H1 (cell line): ENCODE results near the gene CRACDL. TPM values are rescaled to one million over a fixed set of nuclear protein-coding genes. Genes with fewer than 3 reads are reported as not detected.

Experiments used
- CTCF ChIA-PET: fragments of 300-600 bp; sonication (Branson Sonifier 250); formaldehyde crosslinking; loops from one replicate; lab custom pipeline; 2021; ENCODE audit not compliant: partially characterized antibody; lab: Charles Lee
- POLR2A ChIA-PET: fragments of 300-600 bp; sonication (Branson Sonifier 250); formaldehyde crosslinking; loops from one replicate; lab custom pipeline; 2021; ENCODE audit warnings: inconsistent platforms; ENCODE audit not compliant: partially characterized antibody; lab: Charles Lee
- DNase-seq, 2 experiments: peaks; one replicate each; pipeline versions ENCODE4 v3.0.0 to v3.0.0-alpha.2; 2010 to 2022; ENCODE audit warnings: low spot score in 2 of 2, low read depth in 1 of 2, mixed read lengths in 1 of 2
- FAIRE-seq: peaks from 2 replicates; lab custom pipeline; 2011; peaks lifted over from hg19 to GRCh38; lab: Jason Lieb, UNC
- H2AFZ ChIP-seq: 2 replicates; pipeline ENCODE4 v1.8.1; 2012; ENCODE audit warnings: low read length, inconsistent platforms
- H2AK5ac ChIP-seq: 2 replicates; pipeline ENCODE4 v1.6.1; 2013; ENCODE audit warnings: low read depth, low read length
- H2BK120ac ChIP-seq: replicated peaks from 2 replicates; pipeline ENCODE3; 2013; ENCODE audit warnings: low read depth, low read length, inconsistent platforms
- H2BK12ac ChIP-seq: 2 replicates; pipeline ENCODE4 v1.6.1; 2013; ENCODE audit warnings: low read depth, low read length
- H2BK15ac ChIP-seq: 2 replicates; pipeline ENCODE4 v1.6.1; 2013; ENCODE audit warnings: low read length
- H2BK20ac ChIP-seq: 2 replicates; pipeline ENCODE4 v1.6.1; 2013; ENCODE audit warnings: low read length
- H2BK5ac ChIP-seq: 2 replicates; pipeline ENCODE4 v1.6.1; 2013; ENCODE audit warnings: low read depth, low read length
- H3K14ac ChIP-seq: 2 replicates; pipeline ENCODE4 v1.6.1; 2013; ENCODE audit warnings: inconsistent platforms; ENCODE audit not compliant: insufficient read length
- H3K18ac ChIP-seq: 2 replicates; pipeline ENCODE4 v1.6.1; 2013; ENCODE audit warnings: low read length; ENCODE audit errors: extremely low read depth
- H3K23ac ChIP-seq: 2 replicates; pipeline ENCODE4 v1.6.1; 2013; ENCODE audit warnings: inconsistent platforms; ENCODE audit not compliant: insufficient read length
- H3K23me2 ChIP-seq: 2 replicates; pipeline ENCODE4 v1.6.1; 2013; ENCODE audit warnings: low read depth, low read length
- H3K27ac ChIP-seq: 2 replicates; pipeline ENCODE4 v1.6.1; 2011; ENCODE audit warnings: low read depth, low read length, inconsistent platforms
- H3K27me3 ChIP-seq, 4 experiments: replicated peaks in 1 of 4; 1 replicate in 1 of 4; 2 replicates in 3 of 4; pipeline versions ENCODE4 v1.6.1 to v1.8.1; 2011 to 2013; ENCODE audit warnings: low read length in 3 of 4, mild to moderate bottlenecking in 3 of 4, inconsistent platforms in 2 of 4, mixed read lengths in 2 of 4, moderate library complexity in 1 of 4; ENCODE audit not compliant: control insufficient read depth in 3 of 4, insufficient read depth in 3 of 4; ENCODE audit errors: extremely low read depth in 1 of 4
- H3K36me3 ChIP-seq, 4 experiments: 2 replicates each; pipeline versions ENCODE4 v1.6.1 to v1.8.1; 2011 to 2013; ENCODE audit warnings: mild to moderate bottlenecking in 4 of 4, low read length in 3 of 4, moderate library complexity in 2 of 4, control low read depth in 1 of 4, inconsistent platforms in 1 of 4; ENCODE audit not compliant: insufficient read depth in 4 of 4, control insufficient read depth in 2 of 4
- H3K4ac ChIP-seq: replicated peaks from 2 replicates; pipeline ENCODE3; 2013; ENCODE audit warnings: low read length, low read depth, mixed read lengths, inconsistent platforms; ENCODE audit not compliant: insufficient read length
- H3K4me1 ChIP-seq, 4 experiments: replicated peaks in 1 of 4; 1 replicate in 1 of 4; 2 replicates in 3 of 4; pipeline versions ENCODE4 v1.6.1 to v1.8.1; 2011 to 2013; ENCODE audit warnings: low read length in 3 of 4, inconsistent platforms in 2 of 4, mixed read lengths in 1 of 4; ENCODE audit not compliant: insufficient read depth in 4 of 4, control insufficient read depth in 3 of 4
- H3K4me2 ChIP-seq, 2 experiments: 2 replicates each; pipeline versions ENCODE4 v1.6.1 to v1.8.1; 2011 to 2013; ENCODE audit warnings: low read depth in 2 of 2, low read length in 2 of 2, control low read depth in 1 of 2, inconsistent platforms in 1 of 2, mild to moderate bottlenecking in 1 of 2; ENCODE audit not compliant: insufficient read depth in 1 of 2
- H3K4me3 ChIP-seq, 4 experiments: fragments of 200-600, 300-600 bp in 1 of 4; sonication (generic), shearing (Covaris generic), sonication (Bioruptor Twin) in 1 of 4; 2 replicates each; pipeline versions ENCODE4 v1.5.1 to v1.8.1; 2011 to 2016; ENCODE audit warnings: low read length in 4 of 4, low read depth in 3 of 4, control low read depth in 2 of 4, inconsistent platforms in 2 of 4, mild to moderate bottlenecking in 2 of 4, mixed read lengths in 1 of 4, moderate library complexity in 1 of 4; ENCODE audit not compliant: insufficient read depth in 2 of 4; ENCODE audit errors: extremely low read depth in 1 of 4
- H3K56ac ChIP-seq: replicated peaks from 2 replicates; pipeline ENCODE3; 2013; ENCODE audit warnings: low read depth, mild to moderate bottlenecking, mixed read lengths, low read length, inconsistent platforms; ENCODE audit not compliant: insufficient read length
- H3K79me1 ChIP-seq: 2 replicates; pipeline ENCODE4 v1.6.1; 2013; ENCODE audit warnings: low read depth, low read length, control low read depth
- H3K79me2 ChIP-seq, 2 experiments: 2 replicates each; pipeline versions ENCODE4 v1.6.1 to v1.8.1; 2012 to 2013; ENCODE audit warnings: low read length in 2 of 2, mild to moderate bottlenecking in 2 of 2, inconsistent platforms in 1 of 2; ENCODE audit not compliant: insufficient read depth in 2 of 2, control insufficient read depth in 1 of 2
- H3K9ac ChIP-seq, 4 experiments: replicated peaks in 1 of 4; 1 replicate in 1 of 4; 2 replicates in 3 of 4; pipeline versions ENCODE4 v1.6.1 to v1.8.1; 2011 to 2013; ENCODE audit warnings: low read depth in 3 of 4, low read length in 3 of 4, control low read depth in 2 of 4, mild to moderate bottlenecking in 2 of 4, moderate library complexity in 2 of 4, inconsistent platforms in 1 of 4; ENCODE audit errors: extremely low read depth in 1 of 4
- H3K9me3 ChIP-seq, 2 experiments: 2 replicates each; pipeline versions ENCODE4 v1.6.1 to v1.8.1; 2012 to 2013; ENCODE audit warnings: mild to moderate bottlenecking in 2 of 2, moderate library complexity in 2 of 2, control low read depth in 1 of 2, inconsistent platforms in 1 of 2, low read depth in 1 of 2, low read length in 1 of 2, mixed read lengths in 1 of 2; ENCODE audit not compliant: insufficient read depth in 2 of 2
- H4K20me1 ChIP-seq, 2 experiments: replicated peaks in 1 of 2; 2 replicates each; pipeline versions ENCODE3 to v1.8.1; 2011 to 2013; ENCODE audit warnings: inconsistent platforms in 2 of 2, low read length in 2 of 2, mild to moderate bottlenecking in 1 of 2; ENCODE audit not compliant: insufficient read depth in 2 of 2, control insufficient read depth in 1 of 2
- H4K5ac ChIP-seq: 2 replicates; pipeline ENCODE4 v1.6.1; 2013; ENCODE audit warnings: low read length, low read depth, mixed read lengths, inconsistent platforms; ENCODE audit not compliant: insufficient read length
- H4K8ac ChIP-seq: 2 replicates; pipeline ENCODE4 v1.8.0; 2013; ENCODE audit warnings: mild to moderate bottlenecking, moderate library complexity, low read length, inconsistent platforms; ENCODE audit not compliant: insufficient read depth; ENCODE audit errors: extremely low read depth
- H4K91ac ChIP-seq: replicated peaks from 2 replicates; pipeline ENCODE3; 2013; ENCODE audit warnings: low read length, mixed read lengths, inconsistent platforms; ENCODE audit not compliant: insufficient read length
- ASH2L ChIP-seq: fragments of 200-600, 300-600 bp; sonication (generic); IDR thresholded peaks from one replicate; pipeline ENCODE4 v1.7.1; 2017; ENCODE audit warnings: low read length
- BACH1 ChIP-seq: IDR thresholded peaks from 2 replicates; pipeline ENCODE4 v1.6.1; 2012; ENCODE audit warnings: low read length, improper control_type of control experiment
- CEBPB ChIP-seq: IDR thresholded peaks from 2 replicates; pipeline ENCODE4 v1.6.1; 2012; ENCODE audit warnings: low read depth, low read length
- CREB1 ChIP-seq: IDR thresholded peaks from 2 replicates; pipeline ENCODE4 v1.6.1; 2012; ENCODE audit warnings: inconsistent platforms
- GTF2F1 ChIP-seq: IDR thresholded peaks from 2 replicates; pipeline ENCODE4 v1.6.1; 2012; ENCODE audit warnings: low read depth, low read length, improper control_type of control experiment, borderline replicate concordance
- JUND ChIP-seq: IDR thresholded peaks from 2 replicates; pipeline ENCODE4 v1.6.1; 2011; ENCODE audit warnings: mild to moderate bottlenecking, improper control_type of control experiment, low read length
- NRF1 ChIP-seq: IDR thresholded peaks from 2 replicates; pipeline ENCODE4 v1.6.1; 2011; ENCODE audit warnings: mild to moderate bottlenecking, low read depth, low read length, improper control_type of control experiment
- POLR2A ChIP-seq, 2 experiments: IDR thresholded peaks; 1 replicate in 1 of 2; 2 replicates in 1 of 2; pipeline ENCODE4 v1.6.1; 2011; ENCODE audit warnings: low read depth in 2 of 2, low read length in 2 of 2, mild to moderate bottlenecking in 2 of 2; ENCODE audit errors: control extremely low read depth in 1 of 2
- POU5F1 ChIP-seq: IDR thresholded peaks from 2 replicates; pipeline ENCODE4 v1.6.1; 2011; ENCODE audit warnings: low read depth, mild to moderate bottlenecking, low read length, moderate library complexity
- RFX5 ChIP-seq: IDR thresholded peaks from 2 replicates; pipeline ENCODE4 v1.6.1; 2011; ENCODE audit warnings: low read depth, low read length, improper control_type of control experiment, borderline replicate concordance
- RNF2 ChIP-seq: fragments of 200-900, 300-1000 bp; sonication (generic); IDR thresholded peaks from 2 replicates; pipeline ENCODE4 v1.7.1; 2016; ENCODE audit warnings: borderline replicate concordance, low read depth, mild to moderate bottlenecking, antibody characterized with exemption, low read length; ENCODE audit not compliant: poor library complexity, severe bottlenecking; ENCODE audit errors: missing control alignments
- SIN3A ChIP-seq, 2 experiments: IDR thresholded peaks in 1 of 2; conservative IDR thresholded peaks in 1 of 2; 2 replicates each; pipeline ENCODE4 v1.6.1; 2011 to 2012; ENCODE audit warnings: low read length in 2 of 2, improper control_type of control experiment in 1 of 2, low read depth in 1 of 2, mild to moderate bottlenecking in 1 of 2
- SP1 ChIP-seq: IDR thresholded peaks from 2 replicates; pipeline ENCODE4 v1.6.1; 2011; ENCODE audit warnings: low read depth, low read length
- SUZ12 ChIP-seq: fragments of 200-600 bp; sonication (generic); IDR thresholded peaks from 2 replicates; pipeline ENCODE4 v1.6.1; 2012; ENCODE audit warnings: mild to moderate bottlenecking, inconsistent platforms, low read length, moderate library complexity, mixed read lengths
- TAF7 ChIP-seq: optimal IDR thresholded peaks from 2 replicates; pipeline ENCODE3; 2011; ENCODE audit warnings: low read depth, mild to moderate bottlenecking, inconsistent platforms, low read length, moderate library complexity, borderline replicate concordance
- TBP ChIP-seq: IDR thresholded peaks from 2 replicates; pipeline ENCODE4 v1.6.1; 2011; ENCODE audit warnings: low read depth, low read length, improper control_type of control experiment
- WGBS, 2 experiments: shearing (Covaris generic) in 1 of 2; methylation state at CpG; one replicate each; pipeline versions ENCODE4 v1.1.6 to v1.1.7; 2013 to 2015; ENCODE audit warnings: low lambda C conversion rate in 2 of 2, mixed read lengths in 2 of 2, inconsistent platforms in 1 of 2, low coverage in 1 of 2, missing lambda C conversion rate in 1 of 2; ENCODE audit not compliant: insufficient replicate concordance in 2 of 2, insufficient coverage in 1 of 2, insufficient read length in 1 of 2; ENCODE audit errors: extremely low coverage in 1 of 2, missing lambda C conversion rate in 1 of 2; 5-methylcytosine and 5-hydroxymethylcytosine counted together
- polyA plus RNA-seq, 7 experiments: library from polyadenylated mRNA; depleted of rRNA in 3 of 7; stranded (reverse) in 5 of 7; unstranded in 2 of 7; fragments of >200 nt in 5 of 7; fragments of 200-250 nt in 2 of 7; gene quantifications; 1 replicate in 5 of 7; 2 replicates in 1 of 7; 4 replicates in 1 of 7; pipeline versions ENCODE4 v1.2.1 to v1.2.3, GENCODE V29; 2011 to 2013; ENCODE audit warnings: missing spikeins in 2 of 7, mixed read lengths in 2 of 7
- total RNA-seq: library from RNA; stranded (reverse); fragmentation: NEBNext Ultra II Directional; extraction: Animal tissue kit (Norgen Biotek cat#: 25700); gene quantifications from 2 replicates; pipeline ENCODE4 v1.2.1, GENCODE V29; 2021

Gene CRACDL
- total and polyA plus RNA-seq, 2 of the 8 experiments (the other 6 are each of a cell fraction or from before 2014, with no cell fraction given): 0.07 to 0.38 TPM

DNA sequence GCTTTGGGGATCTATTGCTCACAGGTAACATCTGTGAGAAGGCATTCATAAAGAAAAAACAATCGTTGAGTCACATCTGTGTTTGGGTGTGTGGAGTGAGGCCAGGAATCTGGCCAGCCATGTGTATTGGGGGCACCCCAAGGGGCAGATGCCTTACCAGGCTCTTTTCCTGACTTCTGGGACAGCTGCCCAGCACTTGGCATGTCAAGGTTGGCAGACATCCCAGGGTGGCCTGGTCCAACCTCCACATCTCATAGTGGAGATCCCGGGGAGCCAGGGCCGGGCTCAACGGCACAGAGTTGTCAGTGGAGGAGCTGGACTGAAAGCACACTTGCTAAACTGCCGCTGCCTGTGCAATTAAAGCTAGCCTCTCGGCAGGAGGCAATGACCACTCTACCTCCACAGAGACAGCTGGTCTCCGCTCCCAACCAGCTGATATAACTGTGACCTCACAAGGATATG lies 129.8 kb downstream of the CRACDL start:
- CTCF ChIA-PET: interaction anchor here (1.1 to 1.2 kb wide), 2 partner anchors 10 to 62 kb away, joined by 3 to 4 read pairs; no protein-coding TSS in a partner anchor
- DNase-seq (no peak), FAIRE-seq (no peak)
- TF ChIP-seq ASH2L (no peak), CREB1 (no peak), NRF1 (no peak), BACH1 (no peak), CEBPB (no peak), TBP (no peak), TAF7 (no peak), POLR2A (IDR thresholded peaks at IDR 0.05; ENCODE audit: control extremely low read depth in 1 of 2, low read depth in 2 of 2, low read length in 2 of 2) (no peak), SUZ12 (no peak), GTF2F1 (no peak), POU5F1 (no peak), JUND (no peak), RFX5 (no peak), RNF2 (no peak), SIN3A (conservative IDR thresholded peaks at IDR 0.05 in 1 of 2, IDR thresholded peaks at IDR 0.05 in 1 of 2; ENCODE audit: low read depth in 1 of 2, low read length in 2 of 2) (no peak), SP1 (no peak)

More for the DNA sequence above, 129.8 kb downstream of the CRACDL start:
- Histone ChIP-seq H4K20me1 (no peaks in the 10 kb centered on the region), H3K23me2 (no peaks in the 10 kb centered on the region), H3K18ac (no peak overlapping the region), H3K4ac (no peak overlapping the region), H2AK5ac (no peak overlapping the region), H2BK5ac (no peak overlapping the region), H3K27ac (no peak overlapping the region), H4K5ac (no peak overlapping the region), H3K27me3 (no peaks in the 10 kb centered on the region; a peak in 1 of 7 replicates), H3K79me1 (no peaks in the 10 kb centered on the region), H3K36me3 (no peaks in the 10 kb centered on the region), H3K4me3 (no peak overlapping the region), H3K4me1 (no peaks in the 10 kb centered on the region; a peak in 1 of 7 replicates), H3K9ac (no peak overlapping the region), H3K56ac (no peak overlapping the region), H3K79me2 (no peaks in the 10 kb centered on the region), H3K4me2 (no peak overlapping the region), H2BK12ac (no peak overlapping the region), H2BK120ac (no peak overlapping the region), H2BK15ac (no peak overlapping the region), H3K9me3 (no peaks in the 10 kb centered on the region), H3K23ac (no peak overlapping the region), H2BK20ac (no peak overlapping the region), H4K91ac (no peak overlapping the region), H3K14ac (no peak overlapping the region), H2AFZ (no peak overlapping the region), H4K8ac (no peak overlapping the region)
- POLR2A ChIA-PET: no interaction called here
- 91% methylated on average over 7 of the region's 7 CpGs; no CpG with 5 or more reads in 1 of the 2 experiments for WGBS, 2 experiments
